ENCODE results near the gene FBXO3. TPM values are rescaled to one million over a fixed set of nuclear protein-coding genes. Genes with fewer than 3 reads are reported as not detected.

FBXO3 gene
- total and polyA plus RNA-seq, 2 of the 13 experiments (the other 11 are each of a cell fraction or from before 2014, with no cell fraction given) = 20.4 to 27.6 TPM

- ATAC-seq = no peak
- Histone ChIP-seq H3K36me3 (replicated peaks in 1 of 2; ENCODE audit: control insufficient read depth in 1 of 2, insufficient read depth in 2 of 2, low read length in 2 of 2) (peaks cover 2 to 35% of the 10 kb centered on the region in 2 experiments; a peak in 4 of 5 replicates), H2AFZ (ENCODE audit: low read length) (no peak overlapping the region), H3K27me3 (ENCODE audit: control insufficient read depth in 1 of 2, insufficient read depth in 2 of 2, low read length in 2 of 2) (no peaks in the 10 kb centered on the region), H3K79me2 (ENCODE audit: insufficient read depth, low read length) (no peaks in the 10 kb centered on the region), H3K9ac (ENCODE audit: insufficient read depth, low read depth, low read length) (no peak overlapping the region), H3K9me3 (ENCODE audit: low read length) (no peaks in the 10 kb centered on the region), H3K4me3 (replicated peaks in 1 of 3; ENCODE audit: insufficient read depth in 1 of 3, low read depth in 2 of 3, low read length in 3 of 3) (no peak overlapping the region), H3K27ac (ENCODE audit: extremely low read length, insufficient read depth, low read length) (no peak overlapping the region), H4K20me1 (ENCODE audit: insufficient read depth, low read length) (no peaks in the 10 kb centered on the region; the same call in 1 of the 2 replicates), H3K4me1 (ENCODE audit: insufficient read depth, low read length) (peaks cover 44% of the 10 kb centered on the region), H3K4me2 (ENCODE audit: low read depth, low read length) (no peak overlapping the region)
- TF ChIP-seq NKX3-1 (CRISPR knock-in tag; IDR thresholded peaks at IDR 0.05) (no peak), RXRB (CRISPR knock-in tag; IDR thresholded peaks at IDR 0.05; ENCODE audit: borderline replicate concordance) (no peak), ZNF343 (CRISPR knock-in tag; IDR thresholded peaks at IDR 0.05) (no peak), MAFF (IDR thresholded peaks at IDR 0.05; ENCODE audit: low read depth, low read length) (peak; percentile 84), ZNF576 (CRISPR knock-in tag; IDR thresholded peaks at IDR 0.05) (no peak), MAFK (conservative IDR thresholded peaks at IDR 0.05 in 1 of 2, IDR thresholded peaks at IDR 0.05 in 1 of 2; ENCODE audit: low read length in 2 of 2) (peak; percentile 75 to 88), HNF4A (CRISPR knock-in tag; IDR thresholded peaks at IDR 0.05) (no peak), NFYB (CRISPR knock-in tag; IDR thresholded peaks at IDR 0.05) (no peak), GATA4 (IDR thresholded peaks at IDR 0.05; ENCODE audit: borderline replicate concordance, low read depth) (no peak), ZNF580 (CRISPR knock-in tag; IDR thresholded peaks at IDR 0.05; ENCODE audit: borderline replicate concordance, low read depth) (no peak), NR3C1 (CRISPR knock-in tag; IDR thresholded peaks at IDR 0.05) (no peak), CREBL2 (CRISPR knock-in tag; IDR thresholded peaks at IDR 0.05; ENCODE audit: borderline replicate concordance) (no peak), PHF5A (CRISPR knock-in tag; IDR thresholded peaks at IDR 0.05; ENCODE audit: low read depth, unreplicated experiment) (no peak), ZNF773 (CRISPR knock-in tag; IDR thresholded peaks at IDR 0.05; ENCODE audit: borderline replicate concordance) (no peak), ZBTB7B (CRISPR knock-in tag; IDR thresholded peaks at IDR 0.05) (no peak), CBX5 (CRISPR knock-in tag; IDR thresholded peaks at IDR 0.05; ENCODE audit: borderline replicate concordance) (no peak)
- POLR2A ChIA-PET = interaction anchor here (1.1 kb wide), 1 partner anchor 9 kb away, joined by 3 read pairs; no protein-coding TSS in a partner anchor
- intact Hi-C loops (cut with micrococcal nuclease; ENCODE audit: unreplicated experiment) = no loop called here
- WGBS (ENCODE audit: low lambda C conversion rate) = 75% methylated on average over 1 of the region's 1 CpG
- in situ Hi-C loops (cut with HindIII; ENCODE audit: extremely low pct_ligation_motif_present, low pct_unique_long_range_greater_than_20kb) = no loop called here
- no peak for DNase-seq (ENCODE audit: low spot score)
- no peak for FAIRE-seq
- no TSS peak for BruUV-seq (replicated peaks)
- CTCF ChIA-PET (ENCODE audit: low intra/inter-chr PET ratio, low total read pairs) = no interaction called here
Measured at GRCh38 chr11:33708985-33709384, 65.3 kb downstream of the FBXO3 start.

All from HepG2 (cell line).